Esophagus muscularis mucosa (tissue), 4 donors: ENCODE results near the gene RPL18A. TPM values are rescaled to one million over a fixed set of nuclear protein-coding genes. Genes with fewer than 3 reads are reported as not detected.

Source experiments
- DNase-seq: peaks from one replicate; pipeline ENCODE4 v3.0.0-alpha.2; 2017; ENCODE audit errors: extremely low spot score
- H3K27ac ChIP-seq, 4 donors: fragments of 200-600 bp; sonication (generic); replicated peaks in 1 of 4; 1 replicate in 3 of 4; 2 replicates in 1 of 4; pipeline ENCODE4 v1.5.1; 2016 to 2019; ENCODE audit warnings: mild to moderate bottlenecking in 1 of 4
- H3K27me3 ChIP-seq, 4 donors: fragments of 200-600 bp; sonication (generic); one replicate each; pipeline versions ENCODE4 v1.5.1 to v1.6.0; 2016 to 2019
- H3K36me3 ChIP-seq, 4 donors: fragments of 200-600 bp; sonication (generic); one replicate each; pipeline ENCODE4 v1.5.1; 2016 to 2019
- H3K4me1 ChIP-seq, 4 donors: fragments of 200-600 bp; sonication (generic); one replicate each; pipeline ENCODE4 v1.5.1; 2016 to 2019
- H3K4me3 ChIP-seq, 4 donors: fragments of 200-600 bp; sonication (generic); 1 replicate in 2 of 4; 2 replicates in 2 of 4; pipeline ENCODE4 v1.5.1; 2016 to 2019; ENCODE audit warnings: mild to moderate bottlenecking in 4 of 4, moderate library complexity in 1 of 4
- H3K9me3 ChIP-seq, 4 donors: fragments of 200-600 bp; sonication (generic); 1 replicate in 3 of 4; 2 replicates in 1 of 4; pipeline ENCODE4 v1.5.1; 2016 to 2019
- CTCF ChIP-seq, 3 experiments: fragments of 200-600 bp in 2 of 3; fragments of 450-650 bp in 1 of 3; sonication (generic) in 2 of 3; IDR thresholded peaks; one replicate each; pipeline ENCODE4 v1.5.1; 2017 to 2019; ENCODE audit warnings: antibody characterized with exemption in 3 of 3, mild to moderate bottlenecking in 2 of 3, moderate library complexity in 1 of 3
- EP300 ChIP-seq: sonication (generic); formaldehyde crosslinking; IDR thresholded peaks from one replicate; pipeline ENCODE4 v1.6.1; 2017; ENCODE audit warnings: antibody characterized with exemption
- POLR2A ChIP-seq: fragments of 450-650 bp; IDR thresholded peaks from one replicate; pipeline ENCODE4 v1.6.1; 2017; ENCODE audit warnings: antibody characterized with exemption, moderate library complexity, mild to moderate bottlenecking, low read depth
- POLR2AphosphoS5 ChIP-seq, 2 donors: sonication (generic); formaldehyde crosslinking; IDR thresholded peaks; one replicate each; pipeline ENCODE4 v1.6.1; 2017; ENCODE audit warnings: antibody characterized with exemption in 2 of 2
- WGBS: methylation state at CpG from one replicate; pipeline ENCODE4 v1.1.5; 2018; 5-methylcytosine and 5-hydroxymethylcytosine counted together
- intact Hi-C: fragments of 100-400 bp; cut with DNase I; formaldehyde crosslinking; loops from one replicate; pipeline ENCODE4 v1.15.1; 2023
- total RNA-seq, 4 donors: library from RNA; depleted of rRNA; stranded (reverse); fragments of >200 nt; gene quantifications; one replicate each; pipeline versions ENCODE4 v1.1.0 to v1.2.1, GENCODE V29; 2016

The RPL18A gene
- total RNA-seq, 4 donors from 2014 or later, result 1,042 to 1,624 (median 1,374) TPM

- no peak for DNase-seq
- Histone ChIP-seq H3K36me3 (peaks cover 0 to 4% (median 0%) of the 10 kb centered on the region in 4 donors), H3K9me3 (no peaks in the 10 kb centered on the region), H3K4me3 (no peak overlapping the region), H3K27ac (no peak overlapping the region), H3K4me1 (peaks cover 9 to 41% (median 30%) of the 10 kb centered on the region in 4 donors), H3K27me3 (peaks cover 0 to 87% (median 14%) of the 10 kb centered on the region in 4 donors)
- no peak for TF ChIP-seq POLR2AphosphoS5 (IDR thresholded peaks at IDR 0.05)
- TF ChIP-seq CTCF (IDR thresholded peaks at IDR 0.05), result no peak
- no peak for TF ChIP-seq EP300
- TF ChIP-seq POLR2A, result no peak
- WGBS, result 86% methylated on average over 12 of the region's 14 CpGs
- intact Hi-C loops, result no loop called here
Observed at GRCh38 chr19:17843908-17844490, 15.7 kb upstream of the RPL18A start.

GRCh38 chr19:17846146-17846545 lies 13.6 kb upstream of the RPL18A start:
- H3K4me3 ChIP-seq, result no peak overlapping the region
- no peak for DNase-seq
- H3K36me3 ChIP-seq, result no peaks in the 10 kb centered on the region
- TF ChIP-seq EP300 (no peak), CTCF (IDR thresholded peaks at IDR 0.05) (no peak), POLR2AphosphoS5 (IDR thresholded peaks at IDR 0.05) (no peak), POLR2A (no peak)
- peaks cover 0 to 79% (median 14%) of the 10 kb centered on the region in 4 donors for H3K27me3 ChIP-seq
- intact Hi-C loops, result no loop called here
- peaks cover 9 to 43% (median 28%) of the 10 kb centered on the region in 4 donors for H3K4me1 ChIP-seq
- H3K27ac ChIP-seq, result no peak overlapping the region
- no peaks in the 10 kb centered on the region for H3K9me3 ChIP-seq
- WGBS, result 95% methylated on average over 7 of the region's 8 CpGs

GRCh38 chr19:17847538-17848366 lies 12.0 kb upstream of the RPL18A start, which contains the start of gene JAK3:
Gene JAK3, minus strand, starts transcription at chr19:17847982. Its CDS starts 3,565 bp downstream, at chr19:17844417.
- intact Hi-C loops, result no loop called here
- TF ChIP-seq POLR2A, result no peak
- no peak for TF ChIP-seq CTCF (IDR thresholded peaks at IDR 0.05)
- TF ChIP-seq EP300, result no peak
- peak in 1 of 2 donors; percentile 1 for TF ChIP-seq POLR2AphosphoS5 (IDR thresholded peaks at IDR 0.05)
- H3K36me3 ChIP-seq, result no peaks in the 10 kb centered on the region
- H3K4me3 ChIP-seq, result peak within 1 kb of the TSS; percentile 43 to 58 (median 46)
- no peak for DNase-seq
- no peaks in the 10 kb centered on the region for H3K9me3 ChIP-seq
- peak within 1 kb of the TSS; percentile 53 to 82 (median 72) for H3K27ac ChIP-seq
- H3K4me1 ChIP-seq, result peaks cover 9 to 27% (median 12%) of the 10 kb centered on the region in 4 donors
- 13% methylated on average over 18 of the region's 40 CpGs for WGBS
- peaks cover 0 to 63% (median 10%) of the 10 kb centered on the region in 4 donors for H3K27me3 ChIP-seq

GRCh38 chr19:17848595-17849292 lies 11.0 kb upstream of the RPL18A start:
- H3K4me3 ChIP-seq, result no peak overlapping the region
- no peaks in the 10 kb centered on the region for H3K36me3 ChIP-seq
- TF ChIP-seq EP300 (no peak), POLR2A (no peak), POLR2AphosphoS5 (IDR thresholded peaks at IDR 0.05) (no peak), CTCF (IDR thresholded peaks at IDR 0.05) (no peak)
- H3K9me3 ChIP-seq, result no peaks in the 10 kb centered on the region
- no peak for DNase-seq
- intact Hi-C loops, result no loop called here
- 84% methylated on average over 14 of the region's 14 CpGs for WGBS
- H3K4me1 ChIP-seq, result peaks cover 9 to 23% (median 11%) of the 10 kb centered on the region in 4 donors
- H3K27me3 ChIP-seq, result peaks cover 0 to 53% (median 10%) of the 10 kb centered on the region in 4 donors
- peak overlapping the region in 3 of 4 donors; percentile 71 to 82 (median 74) for H3K27ac ChIP-seq
